ENCODE data around the gene RPUSD1.
"Not testable (repeated sequence)": the region's sequence is repeated elsewhere in the genome, so short reads cannot be mapped to it uniquely, and the experiment has no call there.

Gene RPUSD1

DNA sequence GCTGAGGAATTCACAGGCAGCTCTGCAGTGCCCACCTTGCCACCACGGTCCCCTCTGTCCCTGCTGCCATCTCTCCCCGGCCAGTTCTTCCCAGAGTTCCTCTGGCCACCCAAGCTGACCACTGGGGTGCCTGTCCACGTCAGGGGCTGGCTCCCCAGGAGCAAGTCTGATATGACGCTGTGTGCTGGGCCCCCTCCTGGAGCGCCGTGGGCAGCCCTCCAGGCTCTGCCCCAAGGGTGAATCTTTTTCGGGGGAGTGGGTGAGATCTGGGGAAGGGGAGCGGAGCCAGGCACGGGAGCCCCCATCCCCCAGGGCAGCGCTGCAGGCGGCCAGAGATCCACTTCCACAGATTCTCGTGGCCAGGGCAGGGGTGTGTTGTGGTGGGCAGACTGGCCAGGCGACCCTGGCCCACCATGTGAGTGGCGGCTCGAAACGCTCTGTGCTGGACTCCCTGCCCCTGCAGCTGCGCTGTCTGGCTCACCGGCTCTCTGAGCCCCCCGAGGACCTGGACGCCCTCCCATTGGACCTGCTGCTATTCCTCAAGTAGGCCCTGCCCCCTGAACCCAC, 23.9 kb downstream of the RPUSD1 start:
- DNase-seq, result no peak

GRCh38 chr16:763369-764183, 24.6 kb downstream of the RPUSD1 start:
- no peak for DNase-seq

- no peak for DNase-seq
Measured at GRCh38 chr16:762595-763268, 25.4 kb downstream of the RPUSD1 start.

DNA sequence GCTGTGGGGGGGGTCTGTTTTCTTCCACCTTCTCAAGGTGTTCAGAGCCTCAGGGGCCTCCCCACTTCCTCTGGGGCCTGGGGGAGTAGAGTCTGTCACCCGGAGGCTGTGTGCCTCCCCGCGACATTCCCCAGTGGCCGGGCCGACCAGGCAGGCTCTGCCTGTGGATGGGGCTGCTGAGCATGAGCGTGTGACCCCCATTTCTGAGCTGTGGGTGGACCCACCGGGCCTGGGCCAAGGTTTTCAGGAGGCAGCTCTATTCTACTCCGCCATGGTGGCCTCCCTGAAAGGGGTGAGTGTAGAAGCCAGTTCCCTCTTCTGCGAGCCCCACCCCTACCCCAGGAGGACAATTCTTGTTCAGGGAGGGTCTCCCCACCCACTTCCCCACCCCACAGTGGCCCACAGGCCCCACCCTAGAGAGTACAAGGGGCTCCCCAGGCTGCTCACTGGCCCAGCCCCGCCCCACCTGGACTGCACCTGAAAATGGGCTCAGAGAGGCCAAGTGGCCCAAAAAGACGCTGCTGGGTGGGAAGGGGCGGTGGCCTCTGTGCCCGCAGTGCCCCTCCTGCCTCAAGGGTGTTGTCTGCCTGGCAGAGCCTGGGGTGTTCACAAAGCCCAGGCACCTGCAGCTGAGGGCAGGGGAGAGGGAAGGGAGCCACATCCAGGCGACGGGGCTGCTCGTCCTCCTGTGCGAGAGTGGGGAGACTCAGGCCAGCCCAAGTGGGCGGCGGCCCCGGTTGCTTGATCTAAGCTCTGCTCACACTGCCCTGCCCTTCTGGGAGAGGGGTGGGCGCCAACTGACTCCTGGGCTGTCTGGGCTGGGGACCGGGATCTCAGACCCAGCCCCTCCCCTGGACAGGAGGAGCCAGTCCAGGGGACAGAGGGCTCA, 26.3 kb downstream of the RPUSD1 start:
- no peak for DNase-seq

- DNase-seq, result no peak
Measured at GRCh38 chr16:760545-761343, 27.4 kb downstream of the RPUSD1 start, which contains the start of gene MSLN. Gene MSLN (plus strand): TSS chr16:760734. CDS start chr16:762681, 1,947 bp downstream.

DNA sequence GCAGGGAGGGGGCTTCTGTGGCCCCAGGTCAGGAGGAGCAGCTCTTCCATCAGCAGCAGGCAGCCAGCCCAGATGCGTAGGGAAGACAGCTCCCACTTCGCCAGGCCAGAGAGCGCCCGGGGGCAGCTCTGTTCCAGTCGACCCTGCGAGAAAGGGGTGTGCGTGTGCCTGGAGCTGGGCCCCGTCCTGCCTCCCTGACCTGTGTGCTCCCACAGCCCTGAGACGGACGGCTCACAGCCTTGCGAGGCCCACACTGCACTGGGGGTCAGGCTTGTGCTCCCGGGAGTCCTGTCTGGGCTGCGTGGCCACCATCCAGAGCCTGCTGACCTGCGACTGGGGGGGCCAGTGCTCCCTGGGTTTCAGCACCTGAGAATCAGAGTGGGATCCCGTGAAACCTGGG, 28.1 kb downstream of the RPUSD1 start:
- no peak for DNase-seq

GRCh38 chr16:759110-759910, 28.9 kb downstream of the RPUSD1 start:
- no peak for DNase-seq

DNA sequence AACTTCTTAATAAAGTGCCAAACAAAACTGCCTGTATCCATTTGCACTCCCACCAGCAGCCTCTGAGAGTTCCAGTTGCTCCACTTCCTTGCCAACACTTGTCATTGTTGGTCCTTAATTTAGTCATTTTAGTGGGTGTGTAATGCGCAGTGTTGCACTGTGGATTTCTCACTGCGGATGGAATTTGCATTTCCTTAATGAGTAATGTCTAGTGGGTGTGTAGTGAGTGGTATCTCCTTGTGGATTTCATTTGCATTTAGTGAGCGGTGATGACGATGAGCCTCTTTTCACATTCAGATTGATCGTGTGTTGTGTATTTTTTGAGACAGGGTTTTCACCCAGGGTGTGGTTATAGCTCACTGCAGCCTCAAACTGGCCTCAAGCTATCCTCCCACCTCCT, 31.8 kb downstream of the RPUSD1 start:
- no peak for DNase-seq

GRCh38 chr16:754656-755055, 33.5 kb downstream of the RPUSD1 start:
- DNase-seq, result no peak

GRCh38 chr16:754121-754607, 34.0 kb downstream of the RPUSD1 start:
- DNase-seq, result not testable (repeated sequence)

GRCh38 chr16:752007-752312, 36.2 kb downstream of the RPUSD1 start:
- no peak for DNase-seq

DNA sequence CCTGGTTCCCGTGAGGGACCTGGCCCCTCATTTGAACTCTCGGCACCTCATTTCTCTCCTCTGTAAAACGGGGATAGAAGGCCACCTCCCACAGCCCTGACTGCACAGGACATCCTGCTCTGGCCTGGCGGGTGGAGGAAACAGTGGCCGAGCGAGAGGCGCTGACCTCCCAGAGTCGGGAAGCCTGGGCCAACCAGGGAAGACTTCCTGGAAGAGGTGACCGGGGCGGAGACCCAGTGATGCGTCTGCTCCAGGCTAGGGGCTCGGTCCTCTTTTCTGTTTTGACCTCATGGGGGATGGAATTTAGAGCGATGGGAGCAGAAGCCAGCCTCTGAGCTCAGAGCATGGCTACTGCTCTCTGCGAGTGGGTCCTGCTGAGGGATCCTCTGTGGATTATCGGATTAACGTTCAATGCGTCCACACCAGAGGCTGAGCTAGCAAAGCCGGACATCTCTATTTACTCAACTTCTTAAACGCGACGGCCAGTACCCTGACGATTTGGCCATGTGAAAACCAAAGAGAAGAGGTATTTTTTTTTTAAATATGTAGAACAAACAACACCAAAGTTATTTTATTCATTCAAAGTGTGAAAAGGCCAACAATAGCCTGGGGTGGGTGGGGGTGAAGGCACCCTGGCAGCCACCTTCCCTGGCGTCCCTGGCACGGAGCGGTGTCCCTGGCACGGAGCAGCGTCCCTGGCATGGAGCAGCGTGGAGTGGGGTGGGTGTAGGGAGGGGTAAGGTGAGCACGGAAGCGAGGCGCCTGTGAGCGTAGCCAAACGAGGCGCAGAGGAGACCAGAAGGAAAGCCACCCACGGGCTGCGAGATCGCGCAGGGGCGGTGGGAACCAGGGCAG, 36.8 kb downstream of the RPUSD1 start:
- no peak for DNase-seq

- DNase-seq, result no peak
Measured at GRCh38 chr16:750485-750884, 37.7 kb downstream of the RPUSD1 start.

DNA sequence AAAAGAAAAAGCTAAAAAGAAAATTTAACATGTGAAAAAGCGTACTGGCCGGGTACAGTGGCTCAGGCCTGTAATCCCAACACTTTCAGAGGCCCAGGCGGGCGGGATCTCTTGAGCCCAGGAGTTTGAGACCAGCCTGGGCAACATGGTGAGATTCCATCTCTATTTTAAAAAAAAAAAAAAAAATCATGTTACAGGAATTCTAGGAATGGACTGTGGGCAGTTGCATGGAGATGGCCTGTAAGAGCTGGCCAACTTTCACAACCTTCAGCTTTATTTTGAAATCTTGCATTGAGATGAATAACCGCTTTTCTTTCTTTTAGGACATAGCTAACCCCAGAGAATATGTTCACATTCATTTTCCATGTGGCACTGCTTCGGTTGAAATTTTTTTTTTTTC, 39.2 kb downstream of the RPUSD1 start:
- DNase-seq, result no peak

DNA sequence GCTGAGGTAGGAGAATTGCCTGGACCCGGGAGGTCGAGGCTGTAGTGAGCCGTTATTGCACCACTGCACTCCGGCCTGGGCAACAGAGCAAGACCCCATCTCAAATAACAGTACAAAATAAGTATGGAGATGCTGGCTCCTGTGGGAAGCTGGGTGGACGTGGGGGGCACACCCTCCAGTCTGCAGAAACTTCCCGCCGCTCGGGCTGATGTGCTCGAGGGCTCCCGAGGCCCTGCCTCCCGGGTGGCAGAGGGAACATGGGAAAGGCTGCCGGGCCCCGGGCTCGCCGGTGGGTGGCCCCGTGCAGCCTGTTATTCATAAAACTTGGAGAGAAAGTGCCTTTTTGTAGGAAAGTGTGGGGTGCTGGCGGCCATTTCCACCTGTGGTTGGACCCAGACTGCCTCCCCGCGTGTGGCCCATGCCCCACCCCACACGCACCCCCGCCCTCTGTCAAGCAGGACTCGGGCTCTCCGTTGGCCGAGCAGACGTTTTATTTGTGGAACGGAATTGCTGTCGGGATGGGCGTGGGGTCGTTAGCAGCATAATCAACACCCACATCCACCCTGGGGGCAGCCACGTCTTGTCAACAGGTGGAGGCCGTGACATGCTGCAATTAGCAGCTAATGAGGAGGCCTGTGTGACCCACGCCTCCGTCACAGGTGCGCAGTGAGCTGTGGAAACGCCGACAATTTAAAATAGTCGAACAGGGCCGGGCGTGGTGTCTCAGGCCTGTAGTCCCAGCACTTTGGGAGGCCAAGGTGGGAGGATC, 40.0 kb downstream of the RPUSD1 start:
- no peak for DNase-seq

DNA sequence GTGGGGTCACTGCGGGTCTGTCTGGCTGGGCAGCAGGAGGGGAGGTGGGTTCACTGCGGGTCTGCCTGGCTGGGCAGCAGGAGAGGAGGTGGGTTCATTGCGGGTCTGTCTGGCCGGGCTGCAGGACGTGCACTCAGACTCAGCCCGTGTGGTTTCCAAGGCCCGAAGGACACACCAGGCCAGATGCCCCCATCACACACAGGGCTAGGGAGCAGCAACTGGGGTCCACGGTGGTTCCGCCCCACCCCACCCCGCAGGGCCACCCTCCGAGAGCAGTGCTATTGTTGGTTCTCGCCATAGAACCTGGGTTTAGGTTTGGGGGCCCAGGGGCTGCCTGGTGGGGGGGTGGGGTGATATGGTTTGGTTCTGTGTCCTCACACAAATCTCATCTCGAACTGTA, 41.5 kb downstream of the RPUSD1 start:
- DNase-seq, result no peak

DNA sequence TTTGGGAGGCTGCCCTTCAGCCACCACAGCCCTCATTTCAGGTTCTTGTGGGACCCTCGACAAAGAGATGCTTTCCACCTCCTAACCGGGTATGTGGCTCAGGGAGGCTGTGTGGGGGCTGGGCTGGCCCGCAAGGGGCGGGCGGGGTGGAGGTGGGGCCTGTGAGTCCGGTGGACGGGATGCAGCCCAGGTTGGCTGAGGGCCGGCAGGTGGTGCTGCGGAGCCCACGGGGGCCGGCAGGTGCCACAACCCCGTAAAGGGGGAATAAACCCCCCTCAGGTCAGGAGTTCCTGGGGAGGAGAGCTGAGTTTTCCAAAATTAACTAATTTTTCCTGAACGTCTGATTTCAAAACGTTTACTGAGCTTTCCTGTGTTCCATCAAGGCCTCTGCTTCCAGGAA, 42.4 kb downstream of the RPUSD1 start:
- no peak for DNase-seq

- no peak for DNase-seq
Measured at GRCh38 chr16:743794-744500, 44.2 kb downstream of the RPUSD1 start.

GRCh38 chr16:742894-743293, 45.3 kb downstream of the RPUSD1 start:
- DNase-seq, result not testable (repeated sequence)
